H9 (cell line): ENCODE measurements around the gene ARID4A. TPM values are rescaled to one million over a fixed set of nuclear protein-coding genes. Genes with fewer than 3 reads are reported as not detected.

Source experiments
- DNase-seq: peaks from one replicate; pipeline ENCODE4 v3.0.0-alpha.2; 2017
- H2AFZ ChIP-seq: one replicate; pipeline ENCODE4 v1.6.1; 2013; ENCODE audit warnings: mild to moderate bottlenecking, low read length, control low read depth, moderate library complexity
- H2AK5ac ChIP-seq: 2 replicates; pipeline ENCODE4 v1.6.1; 2013; ENCODE audit warnings: low read length, control low read depth, mixed read lengths; ENCODE audit not compliant: insufficient read length
- H2BK120ac ChIP-seq: one replicate; pipeline ENCODE4 v1.6.1; 2013; ENCODE audit warnings: low read depth, mild to moderate bottlenecking, low read length, control low read depth, inconsistent platforms; ENCODE audit not compliant: poor library complexity, severe bottlenecking
- H2BK12ac ChIP-seq: 2 replicates; pipeline ENCODE4 v1.6.1; 2013; ENCODE audit warnings: low read length, control low read depth, mixed read lengths, low read depth; ENCODE audit not compliant: insufficient read length
- H2BK15ac ChIP-seq: 2 replicates; pipeline ENCODE4 v1.6.1; 2013; ENCODE audit warnings: low read depth, low read length, control low read depth
- H2BK20ac ChIP-seq: one replicate; pipeline ENCODE4 v1.6.1; 2013; ENCODE audit warnings: low read depth, mild to moderate bottlenecking, low read length, control low read depth, inconsistent platforms; ENCODE audit not compliant: poor library complexity, severe bottlenecking
- H2BK5ac ChIP-seq: 2 replicates; pipeline ENCODE4 v1.6.1; 2013; ENCODE audit warnings: low read length, control low read depth, mixed read lengths; ENCODE audit not compliant: insufficient read length
- H3K14ac ChIP-seq: 2 replicates; pipeline ENCODE4 v1.6.1; 2013; ENCODE audit warnings: low read length, control low read depth; ENCODE audit not compliant: insufficient read depth
- H3K18ac ChIP-seq: 2 replicates; pipeline ENCODE4 v1.6.1; 2013; ENCODE audit warnings: low read depth, mild to moderate bottlenecking, mixed read lengths, low read length, control low read depth; ENCODE audit not compliant: insufficient read length
- H3K23ac ChIP-seq: 2 replicates; pipeline ENCODE4 v1.6.1; 2013; ENCODE audit warnings: low read length, control low read depth, mixed read lengths, low read depth; ENCODE audit not compliant: insufficient read length
- H3K23me2 ChIP-seq: 2 replicates; pipeline ENCODE4 v1.6.1; 2013; ENCODE audit warnings: low read depth, mild to moderate bottlenecking, mixed read lengths, low read length, control low read depth; ENCODE audit not compliant: insufficient read length, poor library complexity, severe bottlenecking
- H3K27ac ChIP-seq: 2 replicates; pipeline ENCODE4 v1.5.1; 2013; ENCODE audit warnings: low read length, control low read depth, mixed read lengths, low read depth; ENCODE audit not compliant: insufficient read length
- H3K27me3 ChIP-seq: 2 replicates; pipeline ENCODE4 v1.6.1; 2013; ENCODE audit warnings: low read length, control low read depth, inconsistent platforms; ENCODE audit not compliant: insufficient read depth
- H3K4ac ChIP-seq: 2 replicates; pipeline ENCODE4 v1.6.1; 2013; ENCODE audit warnings: low read depth, mild to moderate bottlenecking, control low read depth, inconsistent platforms, low read length, moderate library complexity
- H3K4me1 ChIP-seq: 2 replicates; pipeline ENCODE4 v1.6.1; 2013; ENCODE audit warnings: low read length, control low read depth, inconsistent platforms; ENCODE audit not compliant: insufficient read depth
- H3K4me2 ChIP-seq: 2 replicates; pipeline ENCODE4 v1.6.1; 2013; ENCODE audit warnings: low read length, control low read depth, mixed read lengths; ENCODE audit not compliant: insufficient read length, insufficient read depth
- H3K56ac ChIP-seq: 2 replicates; pipeline ENCODE4 v1.6.1; 2013; ENCODE audit warnings: low read depth, mild to moderate bottlenecking, mixed read lengths, low read length, control low read depth; ENCODE audit not compliant: insufficient read length
- H3K79me1 ChIP-seq: 2 replicates; pipeline ENCODE4 v1.6.1; 2013; ENCODE audit warnings: low read depth, mild to moderate bottlenecking, moderate library complexity, low read length, control low read depth, inconsistent platforms; ENCODE audit not compliant: insufficient read depth, poor library complexity, severe bottlenecking
- H3K79me2 ChIP-seq: 2 replicates; pipeline ENCODE4 v1.6.1; 2013; ENCODE audit warnings: low read length, control low read depth, inconsistent platforms; ENCODE audit not compliant: insufficient read depth
- H3K9ac ChIP-seq: 2 replicates; pipeline ENCODE4 v1.6.1; 2013; ENCODE audit warnings: low read length, control low read depth, mixed read lengths; ENCODE audit not compliant: insufficient read length; ENCODE audit errors: extremely low read depth
- H3K9me3 ChIP-seq: one replicate; pipeline ENCODE4 v1.6.1; 2013; ENCODE audit warnings: low read depth, low read length, inconsistent platforms; ENCODE audit not compliant: control insufficient read depth
- H3T11ph ChIP-seq: one replicate; pipeline ENCODE4 v1.6.1; 2013; ENCODE audit warnings: mild to moderate bottlenecking, low read length, control low read depth, inconsistent platforms
- H4K20me1 ChIP-seq: one replicate; pipeline ENCODE4 v1.6.1; 2013; ENCODE audit not compliant: control insufficient read depth, insufficient read length, insufficient read depth
- H4K5ac ChIP-seq: 2 replicates; pipeline ENCODE4 v1.6.1; 2013; ENCODE audit warnings: low read depth, mild to moderate bottlenecking, mixed read lengths, low read length, control low read depth; ENCODE audit not compliant: insufficient read length
- H4K8ac ChIP-seq: replicated peaks from 2 replicates; pipeline ENCODE4 v1.6.1; 2013; ENCODE audit warnings: low read length, control low read depth, mixed read lengths, low read depth; ENCODE audit not compliant: insufficient read length
- H4K91ac ChIP-seq: 2 replicates; pipeline ENCODE4 v1.6.1; 2013; ENCODE audit warnings: low read depth, mild to moderate bottlenecking, moderate library complexity, mixed read lengths, low read length, control low read depth; ENCODE audit not compliant: insufficient read length
- H3K27ac Mint-ChIP-seq, 3 experiments: 2 replicates in 2 of 3; 3 replicates in 1 of 3; pipeline ENCODE4 v1.8.0; 2020 to 2021; ENCODE audit warnings: mixed read lengths in 3 of 3, mild to moderate bottlenecking in 1 of 3, moderate library complexity in 1 of 3
- H3K27me3 Mint-ChIP-seq: 2 replicates; pipeline ENCODE4 v1.8.0; 2021; ENCODE audit warnings: low read depth, mild to moderate bottlenecking, moderate library complexity, mixed read lengths
- H3K36me3 Mint-ChIP-seq, 3 experiments: 2 replicates in 2 of 3; 3 replicates in 1 of 3; pipeline ENCODE4 v1.8.0; 2020 to 2021; ENCODE audit warnings: low read depth in 3 of 3, mixed read lengths in 3 of 3; ENCODE audit not compliant: insufficient read depth in 1 of 3
- H3K4me1 Mint-ChIP-seq, 2 experiments: 2 replicates each; pipeline ENCODE4 v1.8.0; 2020; ENCODE audit warnings: mixed read lengths in 2 of 2
- H3K4me3 Mint-ChIP-seq, 2 experiments: 2 replicates in 1 of 2; 3 replicates in 1 of 2; pipeline ENCODE4 v1.8.0; 2020 to 2021; ENCODE audit warnings: mild to moderate bottlenecking in 2 of 2, mixed read lengths in 2 of 2, moderate library complexity in 1 of 2
- H3K9me3 Mint-ChIP-seq, 2 experiments: 2 replicates in 1 of 2; 3 replicates in 1 of 2; pipeline ENCODE4 v1.8.0; 2020; ENCODE audit warnings: mild to moderate bottlenecking in 2 of 2, mixed read lengths in 2 of 2, moderate library complexity in 1 of 2
- WGBS: extraction: QIAGEN DNeasy Blood & Tissue Kit; methylation state at CpG from one replicate; pipeline ENCODE4 v1.1.7; 2013; ENCODE audit warnings: missing lambda C conversion rate, low lambda C conversion rate, mixed read lengths; ENCODE audit not compliant: insufficient read length; ENCODE audit errors: extremely low coverage; 5-methylcytosine and 5-hydroxymethylcytosine counted together
- total RNA-seq: library from RNA; stranded (reverse); gene quantifications from 2 replicates; pipeline ENCODE4 v1.2.1, GENCODE V29; 2021
- TF ChIP-seq, protein P1 (sequence below): fragments of 200-600 bp; sonication (generic); conservative IDR thresholded peaks from 3 replicates; pipeline ENCODE4 v1.8.0; 2021; ENCODE audit warnings: antibody characterized with exemption, mild to moderate bottlenecking

The ARID4A gene
- total RNA-seq, 1 experiment from 2014 or later = 13.2 TPM

DNA sequence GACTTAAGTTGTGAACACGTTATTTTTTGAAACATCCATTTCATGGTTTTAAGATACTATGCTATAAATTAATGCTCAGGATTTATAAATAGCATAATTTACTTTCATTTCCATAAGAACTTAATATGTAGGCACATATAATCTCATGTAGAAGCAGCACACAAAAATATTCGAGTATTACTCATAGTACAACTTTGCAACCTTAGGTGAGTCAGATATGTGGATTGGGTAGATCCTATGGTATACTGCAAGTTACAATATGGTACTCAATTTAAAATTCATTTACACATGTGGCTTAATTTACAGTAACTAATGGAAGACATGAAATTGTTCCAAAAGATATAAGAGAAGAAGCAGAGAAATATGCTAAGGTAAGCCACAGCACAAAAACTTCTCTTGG is 27.7 kb upstream of the ARID4A start:
- Histone ChIP-seq H3K9me3 (no peaks in the 10 kb centered on the region), H3K27me3 (no peaks in the 10 kb centered on the region), H3K14ac (no peak overlapping the region), H3K4ac (no peak overlapping the region), H4K8ac (no peak overlapping the region), H2BK15ac (no peak overlapping the region), H3K79me1 (no peaks in the 10 kb centered on the region), H2BK20ac (no peak overlapping the region), H3K27ac (no peak overlapping the region), H3K23me2 (no peaks in the 10 kb centered on the region), H2AK5ac (no peak overlapping the region), H2BK5ac (no peak overlapping the region), H3K79me2 (no peaks in the 10 kb centered on the region), H4K5ac (no peak overlapping the region), H3K4me2 (no peak overlapping the region), H3K18ac (no peak overlapping the region), H4K20me1 (no peaks in the 10 kb centered on the region), H3K9ac (no peak overlapping the region), H3K23ac (no peak overlapping the region), H2AFZ (no peak overlapping the region), H3K56ac (no peak overlapping the region), H2BK12ac (no peak overlapping the region), H2BK120ac (no peak overlapping the region), H3K4me1 (no peaks in the 10 kb centered on the region), H4K91ac (no peak overlapping the region), H3T11ph (no peak overlapping the region)
- H3K27me3 Mint-ChIP-seq = no peaks in the 10 kb centered on the region
- H3K36me3 Mint-ChIP-seq = peaks cover 39 to 82% (median 71%) of the 10 kb centered on the region in 3 experiments; a peak in 6 of 7 replicates
- no CpG with 5 or more reads among the region's 2 CpGs for WGBS
- DNase-seq = no peak
- no peaks in the 10 kb centered on the region for H3K4me1 Mint-ChIP-seq
- H3K9me3 Mint-ChIP-seq = no peaks in the 10 kb centered on the region
- H3K4me3 Mint-ChIP-seq = no peak overlapping the region
- TF ChIP-seq, protein P1, sequence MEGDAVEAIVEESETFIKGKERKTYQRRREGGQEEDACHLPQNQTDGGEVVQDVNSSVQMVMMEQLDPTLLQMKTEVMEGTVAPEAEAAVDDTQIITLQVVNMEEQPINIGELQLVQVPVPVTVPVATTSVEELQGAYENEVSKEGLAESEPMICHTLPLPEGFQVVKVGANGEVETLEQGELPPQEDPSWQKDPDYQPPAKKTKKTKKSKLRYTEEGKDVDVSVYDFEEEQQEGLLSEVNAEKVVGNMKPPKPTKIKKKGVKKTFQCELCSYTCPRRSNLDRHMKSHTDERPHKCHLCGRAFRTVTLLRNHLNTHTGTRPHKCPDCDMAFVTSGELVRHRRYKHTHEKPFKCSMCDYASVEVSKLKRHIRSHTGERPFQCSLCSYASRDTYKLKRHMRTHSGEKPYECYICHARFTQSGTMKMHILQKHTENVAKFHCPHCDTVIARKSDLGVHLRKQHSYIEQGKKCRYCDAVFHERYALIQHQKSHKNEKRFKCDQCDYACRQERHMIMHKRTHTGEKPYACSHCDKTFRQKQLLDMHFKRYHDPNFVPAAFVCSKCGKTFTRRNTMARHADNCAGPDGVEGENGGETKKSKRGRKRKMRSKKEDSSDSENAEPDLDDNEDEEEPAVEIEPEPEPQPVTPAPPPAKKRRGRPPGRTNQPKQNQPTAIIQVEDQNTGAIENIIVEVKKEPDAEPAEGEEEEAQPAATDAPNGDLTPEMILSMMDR = no peak
- no peak overlapping the region for H3K27ac Mint-ChIP-seq
